Endothelial cell of umbilical vein (primary cell): Measurements from ENCODE around the gene MAEA. TPM values are rescaled to one million over a fixed set of nuclear protein-coding genes. Genes with fewer than 3 reads are reported as not detected.

ENCODE experiments used
- BruUV-seq: library from RNA; stranded (reverse); fragments of 400-500 nt; replicated peaks from 2 replicates; lab custom pipeline; 2021; lab: Mats Ljungman, UMichigan
- CTCF ChIA-PET: fragments of 300-600, 350-600 bp; sonication (Branson Sonifier 250); formaldehyde crosslinking; loops from one replicate; lab custom pipeline; 2021; ENCODE audit warnings: antibody characterized with exemption, inconsistent platforms; lab: Charles Lee
- POLR2A ChIA-PET: fragments of 300-600, 350-600 bp; sonication (Branson Sonifier 250); formaldehyde crosslinking; loops from one replicate; lab custom pipeline; 2021; ENCODE audit warnings: antibody characterized with exemption, inconsistent platforms; lab: Charles Lee
- DNase-seq: peaks from one replicate; pipeline ENCODE4 v3.0.0-alpha.2; 2011; ENCODE audit warnings: low read depth, low spot score
- FAIRE-seq: peaks from 2 replicates; lab custom pipeline; 2011; peaks lifted over from hg19 to GRCh38; lab: Jason Lieb, UNC
- H2AFZ ChIP-seq: 2 replicates; pipeline ENCODE4 v1.6.0; 2012; ENCODE audit warnings: low read depth, low read length, control low read depth, inconsistent platforms
- H3K27ac ChIP-seq: 2 replicates; pipeline ENCODE4 v1.5.1; 2011; ENCODE audit warnings: low read depth, mild to moderate bottlenecking, control low read depth, low read length, moderate library complexity; ENCODE audit not compliant: insufficient read depth
- H3K27me3 ChIP-seq, 2 experiments: 2 replicates each; pipeline versions ENCODE4 v1.6.0 to v1.6.1; 2011; ENCODE audit warnings: low read length in 2 of 2, mixed read lengths in 1 of 2; ENCODE audit not compliant: control insufficient read depth in 2 of 2, insufficient read depth in 2 of 2
- H3K36me3 ChIP-seq, 2 experiments: 2 replicates in 1 of 2; 3 replicates in 1 of 2; pipeline ENCODE4 v1.5.1; 2011; ENCODE audit warnings: low read length in 2 of 2, mild to moderate bottlenecking in 1 of 2, moderate library complexity in 1 of 2; ENCODE audit not compliant: control insufficient read depth in 2 of 2, insufficient read depth in 2 of 2; ENCODE audit errors: extremely low read depth in 1 of 2
- H3K4me1 ChIP-seq: 3 replicates; pipeline ENCODE4 v1.5.1; 2011; ENCODE audit warnings: mild to moderate bottlenecking, low read length; ENCODE audit not compliant: control insufficient read depth, insufficient read depth; ENCODE audit errors: extremely low read depth
- H3K4me2 ChIP-seq: 2 replicates; pipeline ENCODE4 v1.6.1; 2011; ENCODE audit warnings: low read length, control low read depth, mixed read lengths; ENCODE audit not compliant: insufficient read depth
- H3K4me3 ChIP-seq, 3 experiments: fragments of 200-600 bp in 1 of 3; sonication (generic), shearing (Covaris generic) in 1 of 3; replicated peaks in 1 of 3; 2 replicates each; pipeline ENCODE4 v1.5.1; 2011 to 2016; ENCODE audit warnings: control low read depth in 3 of 3, low read length in 3 of 3, mild to moderate bottlenecking in 2 of 3, inconsistent platforms in 1 of 3, low read depth in 1 of 3, moderate library complexity in 1 of 3; ENCODE audit not compliant: insufficient read depth in 1 of 3
- H3K79me2 ChIP-seq: 2 replicates; pipeline ENCODE4 v1.6.0; 2012; ENCODE audit warnings: low read length, inconsistent platforms; ENCODE audit not compliant: control insufficient read depth, insufficient read depth
- H3K9ac ChIP-seq: replicated peaks from 2 replicates; pipeline ENCODE3; 2011; ENCODE audit warnings: low read length, control low read depth; ENCODE audit not compliant: insufficient read depth; ENCODE audit errors: extremely low read depth
- H3K9me1 ChIP-seq: replicated peaks from 3 replicates; pipeline ENCODE4 v1.6.0; 2011; ENCODE audit warnings: mild to moderate bottlenecking, low read length; ENCODE audit not compliant: control insufficient read depth, insufficient read depth; ENCODE audit errors: extremely low read depth
- H3K9me3 ChIP-seq: replicated peaks from 2 replicates; pipeline ENCODE4 v1.5.1; 2012; ENCODE audit warnings: low read length, inconsistent platforms; ENCODE audit not compliant: control insufficient read depth, insufficient read depth
- H4K20me1 ChIP-seq: replicated peaks from 2 replicates; pipeline ENCODE3; 2011; ENCODE audit warnings: mild to moderate bottlenecking, low read length; ENCODE audit not compliant: control insufficient read depth, insufficient read depth; ENCODE audit errors: extremely low read depth
- CTCF ChIP-seq, 2 donors: IDR thresholded peaks; 1 replicate in 1 of 2; 2 replicates in 1 of 2; pipeline ENCODE4 v1.5.1; 2011; ENCODE audit warnings: low read length in 2 of 2, mild to moderate bottlenecking in 2 of 2, moderate library complexity in 2 of 2, control low read depth in 1 of 2, inconsistent platforms in 1 of 2, low read depth in 1 of 2; ENCODE audit not compliant: insufficient read depth in 1 of 2; ENCODE audit errors: extremely low read depth in 1 of 2
- EZH2 ChIP-seq: IDR thresholded peaks from 2 replicates; pipeline ENCODE4 v1.6.1; 2012; ENCODE audit warnings: borderline replicate concordance, low read depth, mild to moderate bottlenecking, moderate library complexity, low read length, inconsistent platforms; ENCODE audit not compliant: severe bottlenecking
- FOS ChIP-seq: IDR thresholded peaks from 2 replicates; pipeline ENCODE4 v1.6.1; 2011; ENCODE audit warnings: mild to moderate bottlenecking, low read length, moderate library complexity, borderline replicate concordance; ENCODE audit not compliant: insufficient read depth
- GATA2 ChIP-seq: IDR thresholded peaks from 2 replicates; pipeline ENCODE4 v1.7.0; 2011; ENCODE audit warnings: low read depth, mild to moderate bottlenecking, moderate library complexity, mixed read lengths, low read length; ENCODE audit not compliant: insufficient read length, insufficient read depth
- JUN ChIP-seq: IDR thresholded peaks from 2 replicates; pipeline ENCODE4 v1.6.1; 2011; ENCODE audit warnings: borderline replicate concordance, low read depth; ENCODE audit not compliant: insufficient read length, insufficient read depth
- MAX ChIP-seq: IDR thresholded peaks from 2 replicates; pipeline ENCODE4 v1.6.1; 2011; ENCODE audit not compliant: insufficient read depth, insufficient read length
- MYC ChIP-seq: IDR thresholded peaks from one replicate; pipeline ENCODE4 v1.6.1; 2011; ENCODE audit warnings: mild to moderate bottlenecking, low read depth, low read length
- POLR2A ChIP-seq: IDR thresholded peaks from 2 replicates; pipeline ENCODE4 v1.6.1; 2012; ENCODE audit warnings: low read depth, mild to moderate bottlenecking, control low read depth, low read length
- POLR2AphosphoS5 ChIP-seq: IDR thresholded peaks from 2 replicates; pipeline ENCODE4 v1.6.1; 2012; ENCODE audit warnings: low read depth, mild to moderate bottlenecking, control low read depth, low read length, moderate library complexity; ENCODE audit not compliant: insufficient read depth
- dilution Hi-C: fragments of 300-500 bp; cut with MboI; formaldehyde crosslinking; loops from one replicate; pipeline ENCODE4 v1.15.0; 2019; ENCODE audit warnings: low sequenced_read_pairs; ENCODE audit not compliant: extremely low pct_ligation_motif_present
- intact Hi-C: fragments of 100-400 bp; cut with micrococcal nuclease; formaldehyde crosslinking; loops from one replicate; pipeline ENCODE4 v1.10.0; 2022
- polyA plus RNA-seq, 4 experiments: library from polyadenylated mRNA; depleted of rRNA in 3 of 4; stranded (reverse) in 3 of 4; unstranded in 1 of 4; fragments of >200 nt; gene quantifications; 2 replicates each; pipeline versions ENCODE4 v1.2.1 to v1.2.3, GENCODE V29; 2011 to 2012; ENCODE audit warnings: missing spikeins in 1 of 4
- total RNA-seq: library from RNA; stranded (reverse); gene quantifications from 2 replicates; pipeline ENCODE4 v1.2.3, GENCODE V29; 2021

The MAEA gene
- total and polyA plus RNA-seq, 2 donors (not counting 3 experiments of a cell fraction or from before 2014, with no cell fraction given): 66.0 to 108 TPM

GRCh38 chr4:1385373-1386340, 96.0 kb downstream of the MAEA start:
- H3K79me2 ChIP-seq: no peaks in the 10 kb centered on the region
- H4K20me1 ChIP-seq: no peaks in the 10 kb centered on the region
- H3K4me3 ChIP-seq: no peak overlapping the region
- FAIRE-seq (no peak), DNase-seq (no peak)
- BruUV-seq: no TSS peak
- H3K9me3 ChIP-seq: no peaks in the 10 kb centered on the region
- intact Hi-C loops: no loop called here
- TF ChIP-seq POLR2AphosphoS5 (no peak), JUN (no peak), MYC (no peak), CTCF (IDR thresholded peaks at IDR 0.05; ENCODE audit: extremely low read depth in 1 of 2, insufficient read depth in 1 of 2, low read depth in 1 of 2, low read length in 2 of 2) (no peak), POLR2A (no peak), FOS (no peak), GATA2 (no peak), MAX (no peak), EZH2 (no peak)
- no peaks in the 10 kb centered on the region for H3K4me1 ChIP-seq
- ChIA-PET CTCF (no interaction called here), POLR2A (no interaction called here)
- H3K9ac ChIP-seq: no peak overlapping the region
- dilution Hi-C loops: no loop called here
- H3K9me1 ChIP-seq: no peaks in the 10 kb centered on the region
- H3K4me2 ChIP-seq: no peak overlapping the region
- H2AFZ ChIP-seq: no peak overlapping the region
- H3K27me3 ChIP-seq: no peaks in the 10 kb centered on the region
- no peak overlapping the region for H3K27ac ChIP-seq
- H3K36me3 ChIP-seq: no peaks in the 10 kb centered on the region

Other genes with a start within 250 kb of the MAEA start
- gene RNF212, start 176.3 kb upstream of the MAEA start, total RNA-seq: 1.8 and 2.3 TPM in 2 replicates
- 2.6 and 2.8 TPM in 2 replicates for gene RNF212, start 176.3 kb upstream of the MAEA start, polyA plus RNA-seq
- not detected in 2 replicates for gene SPON2, start 117.3 kb upstream of the MAEA start, total RNA-seq
- 0.04 and 0.10 TPM in 2 replicates for gene SPON2, start 117.3 kb upstream of the MAEA start, polyA plus RNA-seq
- gene CTBP1, start 40.8 kb upstream of the MAEA start, total RNA-seq: 155 and 165 TPM in 2 replicates
- 167 and 314 TPM in 2 replicates for gene CTBP1, start 40.8 kb upstream of the MAEA start, polyA plus RNA-seq
- 14.9 and 16.4 TPM in 2 replicates for gene UVSSA, start 57.3 kb downstream of the MAEA start, total RNA-seq
- gene UVSSA, start 57.3 kb downstream of the MAEA start, polyA plus RNA-seq: 7.1 and 8.1 TPM in 2 replicates
- gene NKX1-1, start 116.6 kb downstream of the MAEA start, total RNA-seq: not detected in 2 replicates
- not detected in 2 replicates for gene NKX1-1, start 116.6 kb downstream of the MAEA start, polyA plus RNA-seq